Measurements from ENCODE around the gene RAB6A.

RAB6A gene

DNA sequence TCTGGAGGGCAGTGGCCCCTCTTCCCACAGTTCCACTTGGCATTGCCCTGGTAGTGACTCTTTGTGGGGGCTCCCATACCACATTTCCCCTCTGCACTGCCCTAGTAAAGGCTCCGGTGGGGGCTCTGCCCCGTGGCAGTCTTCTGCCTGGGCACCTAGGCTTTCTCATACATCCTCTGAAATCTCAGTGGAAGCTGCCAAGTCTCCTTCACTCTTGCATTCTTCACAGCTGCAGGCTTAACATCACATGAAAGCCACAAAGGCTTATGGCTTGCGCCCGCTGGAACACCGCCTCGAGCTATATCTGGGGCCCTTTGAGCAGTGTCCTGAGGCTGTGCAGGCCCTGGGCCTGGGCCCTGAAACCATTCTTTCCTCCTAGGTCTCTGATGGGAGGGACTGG, 89.2 kb downstream of the RAB6A start:
- H3K4me1 Mint-ChIP-seq = peaks cover 3% of the 10 kb centered on the region
- TF ChIP-seq, protein P1, sequence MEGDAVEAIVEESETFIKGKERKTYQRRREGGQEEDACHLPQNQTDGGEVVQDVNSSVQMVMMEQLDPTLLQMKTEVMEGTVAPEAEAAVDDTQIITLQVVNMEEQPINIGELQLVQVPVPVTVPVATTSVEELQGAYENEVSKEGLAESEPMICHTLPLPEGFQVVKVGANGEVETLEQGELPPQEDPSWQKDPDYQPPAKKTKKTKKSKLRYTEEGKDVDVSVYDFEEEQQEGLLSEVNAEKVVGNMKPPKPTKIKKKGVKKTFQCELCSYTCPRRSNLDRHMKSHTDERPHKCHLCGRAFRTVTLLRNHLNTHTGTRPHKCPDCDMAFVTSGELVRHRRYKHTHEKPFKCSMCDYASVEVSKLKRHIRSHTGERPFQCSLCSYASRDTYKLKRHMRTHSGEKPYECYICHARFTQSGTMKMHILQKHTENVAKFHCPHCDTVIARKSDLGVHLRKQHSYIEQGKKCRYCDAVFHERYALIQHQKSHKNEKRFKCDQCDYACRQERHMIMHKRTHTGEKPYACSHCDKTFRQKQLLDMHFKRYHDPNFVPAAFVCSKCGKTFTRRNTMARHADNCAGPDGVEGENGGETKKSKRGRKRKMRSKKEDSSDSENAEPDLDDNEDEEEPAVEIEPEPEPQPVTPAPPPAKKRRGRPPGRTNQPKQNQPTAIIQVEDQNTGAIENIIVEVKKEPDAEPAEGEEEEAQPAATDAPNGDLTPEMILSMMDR (IDR thresholded peaks at IDR 0.05; ENCODE audit: unreplicated experiment in 3 of 3) = no peak
- peaks cover 22% of the 10 kb centered on the region for H3K36me3 Mint-ChIP-seq (ENCODE audit: low read depth)
- H3K27ac Mint-ChIP-seq = no peak overlapping the region
- H3K4me3 Mint-ChIP-seq = no peak overlapping the region
- no peaks in the 10 kb centered on the region for H3K27me3 Mint-ChIP-seq (ENCODE audit: low read depth)
- no peaks in the 10 kb centered on the region for H3K9me3 Mint-ChIP-seq

DNA sequence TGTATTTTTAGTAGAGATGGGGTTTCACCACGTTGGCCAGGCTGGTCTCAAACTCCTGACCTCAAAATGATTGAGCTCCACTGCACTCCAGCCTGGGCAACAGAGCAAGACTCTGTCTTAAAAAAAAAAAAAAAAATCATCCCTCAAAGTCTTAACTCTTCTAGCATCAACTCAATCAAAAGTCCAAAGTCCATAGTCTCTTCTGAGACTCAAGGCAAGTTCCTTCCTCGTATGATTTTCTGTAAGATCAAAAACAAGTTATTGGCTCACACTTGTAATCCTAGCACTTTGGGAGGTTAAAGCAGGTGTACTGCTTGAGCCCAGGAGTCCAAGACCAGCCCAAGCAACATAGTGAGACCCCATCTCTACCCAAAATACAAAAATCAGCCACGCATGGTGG, 90.1 kb downstream of the RAB6A start:
- H3K4me1 Mint-ChIP-seq = peaks cover 3% of the 10 kb centered on the region
- no peak overlapping the region for H3K4me3 Mint-ChIP-seq
- no peak overlapping the region for H3K27ac Mint-ChIP-seq
- TF ChIP-seq, protein P1 (IDR thresholded peaks at IDR 0.05; ENCODE audit: unreplicated experiment in 3 of 3) = no peak
- no peaks in the 10 kb centered on the region for H3K27me3 Mint-ChIP-seq (ENCODE audit: low read depth)
- H3K36me3 Mint-ChIP-seq (ENCODE audit: low read depth) = peaks cover 13% of the 10 kb centered on the region
- no peaks in the 10 kb centered on the region for H3K9me3 Mint-ChIP-seq

DNA sequence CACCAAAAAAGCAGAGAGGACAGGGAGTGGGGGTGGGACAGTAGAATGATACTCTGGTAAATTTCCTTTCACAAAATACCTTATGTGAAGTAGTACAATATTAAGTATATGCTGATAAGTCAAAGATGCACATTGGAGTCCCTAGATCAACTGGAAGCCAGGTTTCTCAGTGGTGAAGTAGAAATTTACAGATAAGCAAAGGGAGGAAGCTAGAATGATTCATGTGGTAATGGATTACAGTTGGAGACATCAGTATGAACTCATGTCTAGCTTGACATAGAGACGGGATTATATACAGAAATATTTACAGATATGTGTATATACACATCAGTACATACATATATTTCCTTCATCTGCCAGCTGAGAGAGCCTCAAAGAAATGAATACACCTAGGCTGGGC, 93.0 kb downstream of the RAB6A start:
- TF ChIP-seq, protein P1 (IDR thresholded peaks at IDR 0.05; ENCODE audit: unreplicated experiment in 3 of 3) = no peak
- Mint-ChIP-seq H3K36me3 (ENCODE audit: low read depth) (no peaks in the 10 kb centered on the region), H3K27me3 (ENCODE audit: low read depth) (no peaks in the 10 kb centered on the region), H3K4me3 (no peak overlapping the region), H3K9me3 (no peaks in the 10 kb centered on the region), H3K27ac (no peak overlapping the region), H3K4me1 (peaks cover 22% of the 10 kb centered on the region)

DNA sequence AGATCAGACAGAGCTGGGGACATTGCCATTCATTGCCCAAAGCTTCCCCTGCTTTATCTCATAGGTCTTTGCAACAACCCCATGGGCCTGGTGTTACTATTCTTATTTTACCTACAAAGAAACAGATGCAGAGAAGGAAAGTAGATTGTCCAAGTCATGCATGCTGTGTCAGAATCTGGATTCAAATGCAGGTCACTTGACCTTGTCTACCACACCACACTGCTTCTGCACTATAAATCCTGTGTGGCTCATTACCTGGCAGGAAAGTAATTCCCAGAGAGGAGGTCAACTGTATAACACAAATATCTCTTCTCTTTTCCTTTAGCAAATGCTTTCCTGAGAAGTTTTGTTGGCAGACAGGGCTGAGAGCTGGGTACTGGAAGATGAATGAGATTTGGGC, 96.0 kb downstream of the RAB6A start:
- H3K4me1 Mint-ChIP-seq = peaks cover 22% of the 10 kb centered on the region
- TF ChIP-seq, protein P1 (IDR thresholded peaks at IDR 0.05; ENCODE audit: unreplicated experiment in 3 of 3) = no peak
- no peaks in the 10 kb centered on the region for H3K36me3 Mint-ChIP-seq (ENCODE audit: low read depth)
- peak overlapping the region in 1 of 3 experiments; percentile 36 for H3K27ac Mint-ChIP-seq
- no peaks in the 10 kb centered on the region for H3K9me3 Mint-ChIP-seq
- H3K27me3 Mint-ChIP-seq (ENCODE audit: low read depth) = peaks cover 14% of the 10 kb centered on the region
- no peak overlapping the region for H3K4me3 Mint-ChIP-seq

DNA sequence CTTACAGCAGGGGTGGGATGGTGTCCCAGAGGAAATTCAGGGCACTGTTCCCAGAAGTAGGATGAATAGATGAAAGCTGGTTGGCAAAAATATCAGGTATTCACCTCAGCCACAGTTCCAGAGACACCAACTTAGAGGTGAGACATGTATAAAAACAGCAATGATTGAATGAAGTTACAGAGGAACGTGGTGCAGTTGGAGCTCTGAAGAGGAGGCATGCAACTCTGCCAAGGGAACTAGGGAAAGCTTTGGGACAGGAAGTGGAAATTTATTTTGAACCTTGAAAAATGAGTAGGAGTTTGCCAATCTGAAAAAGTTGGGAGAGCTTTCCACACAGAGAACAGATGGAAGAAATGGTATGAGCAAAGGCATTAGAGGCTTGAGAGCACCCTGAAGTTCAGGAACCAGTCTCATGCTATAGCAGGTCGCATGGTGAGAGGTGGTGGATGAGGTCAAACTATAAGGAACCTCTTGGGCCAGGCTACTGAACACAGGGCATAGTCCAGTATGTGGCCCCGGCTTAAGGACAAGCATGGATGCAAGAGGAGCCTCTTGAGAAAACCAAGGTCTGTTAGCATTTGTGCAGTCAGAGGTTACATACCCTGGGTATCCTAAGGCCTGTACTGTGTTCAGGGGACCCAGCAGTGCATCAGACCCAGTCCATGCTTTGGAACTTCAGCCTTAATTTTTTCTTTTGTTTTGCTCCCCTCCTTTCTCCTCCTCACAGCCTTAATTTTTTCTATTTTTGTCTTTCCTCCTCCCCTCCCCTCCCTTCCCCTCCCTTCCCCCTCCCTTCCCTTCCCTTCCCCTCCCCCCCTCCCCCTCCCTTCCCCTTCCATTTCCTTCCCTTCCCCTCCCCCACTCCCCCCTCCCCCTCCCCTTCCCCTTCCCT, 97.0 kb downstream of the RAB6A start:
- H3K36me3 Mint-ChIP-seq (ENCODE audit: low read depth) = no peaks in the 10 kb centered on the region
- peaks cover 22% of the 10 kb centered on the region for H3K4me1 Mint-ChIP-seq
- H3K9me3 Mint-ChIP-seq = no peaks in the 10 kb centered on the region

More for the DNA sequence above, 97.0 kb downstream of the RAB6A start:
- TF ChIP-seq, protein P1 (IDR thresholded peaks at IDR 0.05; ENCODE audit: unreplicated experiment in 3 of 3) = no peak
- Mint-ChIP-seq H3K27ac (no peak overlapping the region), H3K27me3 (ENCODE audit: low read depth) (peaks cover 14% of the 10 kb centered on the region), H3K4me3 (no peak overlapping the region)
